Lung (tissue), 12 donors: ENCODE results near the gene FUT8. TPM values are rescaled to one million over a fixed set of nuclear protein-coding genes. Genes with fewer than 3 reads are reported as not detected.

ENCODE experiments used
- ATAC-seq: fragments of 200-7000 bp; cut with Tn5 transposase; one replicate; pipeline ENCODE4 v1.9.1; 2020; ENCODE audit warnings: moderate number of reproducible peaks; ENCODE audit not compliant: insufficient read depth, low FRiP score
- DNase-seq, 3 donors: peaks; one replicate each; pipeline ENCODE4 v3.0.0-alpha.2; 2013 to 2017
- H3K27ac ChIP-seq, 2 donors: one replicate each; pipeline ENCODE4 v1.5.1; 2013; ENCODE audit warnings: mild to moderate bottlenecking in 2 of 2, moderate library complexity in 2 of 2, control low read depth in 1 of 2, inconsistent platforms in 1 of 2, low read depth in 1 of 2, low read length in 1 of 2
- H3K27me3 ChIP-seq, 3 donors: one replicate each; pipeline ENCODE4 v1.5.1; 2013; ENCODE audit warnings: low read length in 2 of 3; ENCODE audit not compliant: control insufficient read depth in 3 of 3, insufficient read depth in 3 of 3
- H3K36me3 ChIP-seq, 4 donors: one replicate each; pipeline ENCODE4 v1.5.1; 2013; ENCODE audit warnings: low read length in 4 of 4, mild to moderate bottlenecking in 1 of 4, moderate library complexity in 1 of 4; ENCODE audit not compliant: control insufficient read depth in 4 of 4, insufficient read depth in 4 of 4
- H3K4me1 ChIP-seq, 5 donors: one replicate each; pipeline ENCODE4 v1.5.1; 2013; ENCODE audit warnings: low read length in 5 of 5, mild to moderate bottlenecking in 2 of 5, moderate library complexity in 1 of 5; ENCODE audit not compliant: control insufficient read depth in 5 of 5, insufficient read depth in 5 of 5
- H3K4me3 ChIP-seq: one replicate; pipeline ENCODE4 v1.5.1; 2013; ENCODE audit warnings: mild to moderate bottlenecking, control low read depth, moderate library complexity
- H3K9ac ChIP-seq, 2 donors: one replicate each; pipeline ENCODE4 v1.5.1; 2013; ENCODE audit warnings: low read length in 2 of 2, control low read depth in 1 of 2; ENCODE audit not compliant: insufficient read depth in 1 of 2
- H3K9me3 ChIP-seq, 4 donors: one replicate each; pipeline ENCODE4 v1.5.1; 2013; ENCODE audit warnings: low read length in 3 of 4, mild to moderate bottlenecking in 1 of 4, moderate library complexity in 1 of 4; ENCODE audit not compliant: control insufficient read depth in 4 of 4, insufficient read depth in 3 of 4
- WGBS, 2 donors: extraction: QIAGEN DNeasy Blood & Tissue Kit; methylation state at CpG; one replicate each; pipeline ENCODE4 v1.1.7; 2013; 5-methylcytosine and 5-hydroxymethylcytosine counted together
- polyA plus RNA-seq, 2 donors: library from polyadenylated mRNA; stranded (reverse); fragments of 200-250 nt; gene quantifications; one replicate each; pipeline ENCODE4 v1.2.1, GENCODE V29; 2013
- total RNA-seq, 2 donors: library from RNA; depleted of rRNA in 1 of 2; stranded (reverse); fragments of >200 nt in 1 of 2; gene quantifications; one replicate each; pipeline ENCODE4 v1.2.1, GENCODE V29; 2014 to 2021
- TF ChIP-seq, protein P1 (sequence below): IDR thresholded peaks from 2 replicates; pipeline ENCODE4 v1.5.1; 2012; ENCODE audit warnings: mild to moderate bottlenecking; ENCODE audit errors: control extremely low read depth, extremely low read depth
- donor health status: control.
- donor health status: control.
- donor health status: Bipolar disorder and iron deficiency.
- donor health status: healthy.
- donor health status: DM: yes; HTN: yes; CAD: no.

Gene FUT8
- total and polyA plus RNA-seq, 4 donors = 9.9 to 98.5 (median 25.8) TPM

DNA sequence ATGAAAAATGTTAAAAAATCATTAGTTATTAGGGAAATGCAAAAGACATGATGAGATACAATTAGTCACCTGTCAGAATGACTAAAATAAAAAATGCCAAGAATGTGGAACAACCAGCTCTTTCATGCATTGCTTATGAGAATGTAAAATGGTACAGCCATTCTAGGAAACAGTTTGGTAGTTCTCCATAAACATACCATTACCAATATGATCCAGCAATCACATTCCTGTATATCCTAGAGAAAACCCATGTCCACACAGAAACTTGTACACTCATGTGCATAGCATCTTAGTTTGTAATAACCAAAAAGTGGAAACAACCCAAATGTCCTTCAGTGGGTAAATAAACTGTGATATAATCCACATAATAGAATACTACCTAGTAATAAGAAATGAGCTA lies 245.7 kb downstream of the FUT8 start:
- Histone ChIP-seq H3K9ac (no peak overlapping the region), H3K27ac (no peak overlapping the region), H3K4me1 (no peaks in the 10 kb centered on the region), H3K4me3 (no peak overlapping the region), H3K36me3 (no peaks in the 10 kb centered on the region), H3K9me3 (peaks cover 0 to 3% (median 0%) of the 10 kb centered on the region in 4 donors), H3K27me3 (no peaks in the 10 kb centered on the region)
- DNase-seq (no peak), ATAC-seq (no peak)
- TF ChIP-seq, protein P1, sequence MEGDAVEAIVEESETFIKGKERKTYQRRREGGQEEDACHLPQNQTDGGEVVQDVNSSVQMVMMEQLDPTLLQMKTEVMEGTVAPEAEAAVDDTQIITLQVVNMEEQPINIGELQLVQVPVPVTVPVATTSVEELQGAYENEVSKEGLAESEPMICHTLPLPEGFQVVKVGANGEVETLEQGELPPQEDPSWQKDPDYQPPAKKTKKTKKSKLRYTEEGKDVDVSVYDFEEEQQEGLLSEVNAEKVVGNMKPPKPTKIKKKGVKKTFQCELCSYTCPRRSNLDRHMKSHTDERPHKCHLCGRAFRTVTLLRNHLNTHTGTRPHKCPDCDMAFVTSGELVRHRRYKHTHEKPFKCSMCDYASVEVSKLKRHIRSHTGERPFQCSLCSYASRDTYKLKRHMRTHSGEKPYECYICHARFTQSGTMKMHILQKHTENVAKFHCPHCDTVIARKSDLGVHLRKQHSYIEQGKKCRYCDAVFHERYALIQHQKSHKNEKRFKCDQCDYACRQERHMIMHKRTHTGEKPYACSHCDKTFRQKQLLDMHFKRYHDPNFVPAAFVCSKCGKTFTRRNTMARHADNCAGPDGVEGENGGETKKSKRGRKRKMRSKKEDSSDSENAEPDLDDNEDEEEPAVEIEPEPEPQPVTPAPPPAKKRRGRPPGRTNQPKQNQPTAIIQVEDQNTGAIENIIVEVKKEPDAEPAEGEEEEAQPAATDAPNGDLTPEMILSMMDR = no peak

DNA sequence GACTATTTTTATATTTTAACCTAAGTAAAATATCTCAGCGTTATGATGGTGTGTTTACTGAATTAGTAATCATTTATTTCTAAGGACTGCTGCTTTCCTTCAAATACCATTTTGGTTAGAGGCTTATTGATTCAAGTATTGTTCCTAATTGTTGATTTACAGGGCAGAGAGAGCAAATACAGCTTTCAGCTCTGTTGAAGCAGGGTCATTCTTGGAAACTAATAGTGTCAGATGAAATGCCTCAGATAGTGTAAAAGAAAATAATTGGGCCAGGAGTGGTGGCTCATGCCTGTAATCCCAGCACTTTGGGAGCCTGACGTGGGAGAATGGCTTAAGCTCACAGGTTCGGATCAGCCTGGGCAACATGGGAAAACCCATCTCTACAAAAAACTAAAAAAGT lies 249.3 kb downstream of the FUT8 start:
- Histone ChIP-seq H3K9ac (no peak overlapping the region), H3K36me3 (no peaks in the 10 kb centered on the region), H3K4me1 (no peaks in the 10 kb centered on the region), H3K27me3 (no peaks in the 10 kb centered on the region), H3K4me3 (no peak overlapping the region), H3K9me3 (no peaks in the 10 kb centered on the region), H3K27ac (no peak overlapping the region)
- ATAC-seq (no peak), DNase-seq (no peak)
- TF ChIP-seq, protein P1 = no peak
- 90 to 92% methylated on average over 3 of the region's 3 CpGs for WGBS, 2 donors

DNA sequence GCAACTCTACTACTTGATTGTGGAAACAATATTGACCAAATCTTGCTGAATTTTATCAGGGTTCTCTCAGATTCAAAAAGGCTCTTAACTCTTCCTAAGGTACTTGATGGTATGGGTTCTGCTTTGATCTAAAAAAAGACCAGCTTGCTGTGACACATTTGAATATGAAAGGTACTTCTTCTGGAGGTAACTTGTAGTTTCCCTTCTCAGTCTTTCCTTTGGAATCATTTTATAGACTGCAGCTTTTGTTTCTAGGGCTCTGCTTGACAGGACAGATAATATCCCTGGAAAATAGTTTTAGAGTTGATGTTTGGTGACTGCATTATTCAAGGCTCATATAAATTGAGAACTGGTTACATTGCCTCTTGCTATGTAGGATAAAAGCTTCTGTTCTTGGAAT lies 251.9 kb downstream of the FUT8 start:
- Histone ChIP-seq H3K27ac (no peak overlapping the region), H3K9me3 (no peaks in the 10 kb centered on the region), H3K4me3 (no peak overlapping the region), H3K9ac (no peak overlapping the region), H3K27me3 (no peaks in the 10 kb centered on the region), H3K36me3 (peaks cover 0 to 3% (median 0%) of the 10 kb centered on the region in 4 donors), H3K4me1 (no peaks in the 10 kb centered on the region)
- DNase-seq (no peak), ATAC-seq (no peak)
- TF ChIP-seq, protein P1 = no peak

DNA sequence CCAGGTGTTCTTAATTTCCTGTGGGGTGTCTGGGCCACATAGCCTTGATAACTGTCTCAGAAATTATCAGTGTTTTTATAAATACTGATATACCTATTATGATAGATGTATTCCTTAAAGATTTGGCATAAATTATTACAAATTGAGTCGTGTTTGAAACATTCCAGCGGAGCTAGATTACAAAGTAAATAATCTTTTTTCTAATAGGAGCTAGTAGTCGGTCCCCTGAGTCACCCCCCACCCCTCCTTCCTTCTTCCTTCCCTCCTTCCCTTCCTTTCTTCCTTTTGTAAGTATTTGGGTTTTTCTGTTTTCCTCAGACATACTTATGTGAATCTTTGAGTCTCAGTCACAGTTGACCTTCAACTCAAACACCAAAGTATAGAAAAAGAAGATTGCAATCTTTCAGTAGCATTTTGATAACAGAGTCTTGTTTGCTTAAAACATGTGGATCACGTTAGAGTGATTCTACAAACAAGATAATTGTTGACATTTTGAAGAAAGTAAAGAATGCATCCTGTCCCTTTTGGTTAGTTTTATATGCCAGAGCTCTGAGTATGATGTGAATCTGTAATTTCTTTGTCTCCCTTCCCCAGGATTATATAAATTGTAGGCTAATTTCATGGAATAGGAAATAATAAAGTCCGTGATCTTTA lies 264.0 kb downstream of the FUT8 start:
- WGBS, 2 donors = 63 to 75% methylated on average over 5 of the region's 5 CpGs
- TF ChIP-seq, protein P1 = no peak
- H3K27ac ChIP-seq = no peak overlapping the region

More for the DNA sequence above, 264.0 kb downstream of the FUT8 start:
- no peaks in the 10 kb centered on the region for H3K36me3 ChIP-seq
- DNase-seq (no peak), ATAC-seq (no peak)
- no peaks in the 10 kb centered on the region for H3K4me1 ChIP-seq
- H3K9ac ChIP-seq = no peak overlapping the region
- H3K27me3 ChIP-seq = no peaks in the 10 kb centered on the region
- H3K9me3 ChIP-seq = no peaks in the 10 kb centered on the region
- H3K4me3 ChIP-seq = no peak overlapping the region
